ENCODE data around the gene DNPEP.
A peak's percentile ranks its signal among the peaks of the same experiment; 100 is the strongest.
"Not testable (repeated sequence)": the region's sequence is repeated elsewhere in the genome, so short reads cannot be mapped to it uniquely, and the experiment has no call there.

DNPEP gene

GRCh38 chr2:219419012-219419324 lies 31.3 kb upstream of the DNPEP start:
- no peak for DNase-seq

DNA sequence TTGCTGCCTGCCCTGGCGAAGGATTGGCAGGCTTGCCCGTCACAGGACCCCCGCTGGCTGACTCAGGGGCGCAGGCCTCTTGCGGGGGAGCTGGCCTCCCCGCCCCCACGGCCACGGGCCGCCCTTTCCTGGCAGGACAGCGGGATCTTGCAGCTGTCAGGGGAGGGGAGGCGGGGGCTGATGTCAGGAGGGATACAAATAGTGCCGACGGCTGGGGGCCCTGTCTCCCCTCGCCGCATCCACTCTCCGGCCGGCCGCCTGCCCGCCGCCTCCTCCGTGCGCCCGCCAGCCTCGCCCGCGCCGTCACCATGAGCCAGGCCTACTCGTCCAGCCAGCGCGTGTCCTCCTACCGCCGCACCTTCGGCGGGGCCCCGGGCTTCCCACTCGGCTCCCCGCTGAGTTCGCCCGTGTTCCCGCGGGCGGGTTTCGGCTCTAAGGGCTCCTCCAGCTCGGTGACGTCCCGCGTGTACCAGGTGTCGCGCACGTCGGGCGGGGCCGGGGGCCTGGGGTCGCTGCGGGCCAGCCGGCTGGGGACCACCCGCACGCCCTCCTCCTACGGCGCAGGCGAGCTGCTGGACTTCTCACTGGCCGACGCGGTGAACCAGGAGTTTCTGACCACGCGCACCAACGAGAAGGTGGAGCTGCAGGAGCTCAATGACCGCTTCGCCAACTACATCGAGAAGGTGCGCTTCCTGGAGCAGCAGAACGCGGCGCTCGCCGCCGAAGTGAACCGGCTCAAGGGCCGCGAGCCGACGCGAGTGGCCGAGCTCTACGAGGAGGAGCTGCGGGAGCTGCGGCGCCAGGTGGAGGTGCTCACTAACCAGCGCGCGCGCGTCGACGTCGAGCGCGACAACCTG lies 30.7 kb upstream of the DNPEP start, which contains the start of gene DES:
TSS of gene DES (plus strand) at position 223 of the 857 bp plus-strand sequence. CDS start at position 309, 86 bp downstream.
- no peak for DNase-seq

- DNase-seq: no peak
Measured at GRCh38 chr2:219417374-219417773, 29.7 kb upstream of the DNPEP start.

GRCh38 chr2:219416938-219417337 lies 29.2 kb upstream of the DNPEP start:
- no peak for DNase-seq

DNA sequence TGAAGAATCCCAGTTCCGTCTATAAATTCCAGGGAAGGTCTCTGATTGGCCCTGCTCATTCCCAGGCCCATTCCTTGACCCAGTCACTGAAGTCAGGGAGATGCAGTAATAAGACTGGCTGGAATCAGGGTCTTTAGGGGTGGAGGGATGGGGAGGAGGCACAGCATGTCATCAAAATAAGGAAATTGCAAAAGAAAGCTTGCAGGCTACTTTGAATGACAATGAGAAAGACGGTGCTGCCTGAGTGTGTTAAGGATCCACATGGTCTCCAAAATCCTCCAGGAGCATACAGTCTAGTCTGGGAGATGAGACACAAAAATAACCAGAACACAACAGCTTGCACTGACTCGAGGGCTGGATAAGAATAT lies 28.5 kb upstream of the DNPEP start:
- no peak for DNase-seq

DNA sequence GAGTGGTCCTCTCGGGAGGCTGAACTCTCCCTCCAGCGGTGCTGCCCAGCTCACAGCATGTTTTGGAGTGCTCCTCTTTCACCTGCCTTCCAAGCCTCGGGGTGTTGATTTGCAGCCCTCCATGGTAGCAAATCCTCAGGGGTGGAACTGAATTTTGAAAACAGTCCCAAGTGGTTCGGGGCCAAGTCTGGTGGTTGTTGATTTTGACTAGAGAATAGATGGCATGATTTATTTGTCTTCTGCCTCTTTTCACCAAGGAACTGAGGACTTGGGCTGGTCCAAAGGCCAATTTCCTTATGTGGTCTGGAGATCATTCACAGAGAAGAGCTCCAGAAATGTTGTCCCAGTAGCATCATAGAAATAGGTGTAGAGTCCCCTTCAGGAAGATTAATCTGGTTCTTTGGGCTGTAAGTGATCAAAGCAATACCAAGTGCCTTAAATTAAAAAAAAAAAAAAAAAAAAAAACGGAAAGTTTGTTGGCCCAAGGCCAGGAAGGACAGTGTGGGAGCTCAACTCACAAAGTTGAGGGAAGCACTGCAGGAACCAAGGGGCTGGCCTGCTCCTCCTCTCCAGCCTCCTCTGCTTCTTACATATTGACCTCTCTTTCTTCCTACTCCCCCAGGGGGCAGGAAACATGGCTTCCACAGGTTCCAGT lies 28.0 kb upstream of the DNPEP start:
- DNase-seq: no peak

GRCh38 chr2:219414857-219415256 lies 27.1 kb upstream of the DNPEP start:
- no peak for DNase-seq

- no peak for DNase-seq
Measured at GRCh38 chr2:219410390-219410789, 22.7 kb upstream of the DNPEP start.

DNA sequence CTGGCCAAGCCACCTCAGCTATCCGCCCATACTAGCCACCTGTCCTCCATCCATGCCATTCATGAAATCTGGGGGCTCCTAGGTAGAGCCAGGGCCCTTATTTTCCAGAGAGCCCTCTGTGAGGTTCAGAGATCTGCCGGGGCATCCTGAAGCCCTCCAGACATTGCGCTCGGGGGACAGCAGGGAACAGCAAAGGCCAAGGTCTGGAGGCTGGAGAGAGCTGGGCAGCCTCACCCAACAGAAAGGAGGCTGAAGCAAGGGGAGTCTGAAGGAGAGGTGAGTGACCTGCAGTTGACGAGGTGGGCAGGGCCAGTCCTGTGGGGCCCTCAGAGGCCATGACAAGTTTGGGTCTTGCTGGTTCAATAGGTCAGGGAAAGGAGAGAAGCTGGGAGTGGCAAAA lies 21.9 kb upstream of the DNPEP start:
- no peak for DNase-seq

- no peak for DNase-seq
Measured at GRCh38 chr2:219408631-219409030, 20.9 kb upstream of the DNPEP start.

- no peak for DNase-seq
Measured at GRCh38 chr2:219408204-219408603, 20.5 kb upstream of the DNPEP start.

GRCh38 chr2:219407343-219407742 lies 19.6 kb upstream of the DNPEP start:
- DNase-seq: not testable (repeated sequence)

DNA sequence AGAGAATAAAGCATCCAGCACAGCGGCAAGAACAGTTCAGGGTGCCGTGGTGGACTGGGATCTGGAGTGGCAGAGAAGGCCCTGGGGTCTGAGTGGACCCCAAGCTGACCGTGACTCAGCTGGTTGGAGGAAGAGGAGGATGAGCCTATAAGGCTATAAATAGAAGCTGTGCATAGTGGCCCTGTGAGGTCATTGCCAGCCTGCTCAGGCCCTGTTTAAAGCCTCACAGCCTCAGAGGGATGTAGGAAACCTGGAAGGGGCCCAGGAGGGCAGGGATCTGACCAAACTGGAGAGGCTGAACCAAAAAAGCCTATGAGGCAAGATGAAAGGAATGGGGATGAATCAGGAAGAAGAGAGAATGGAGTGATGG lies 19.1 kb upstream of the DNPEP start:
- DNase-seq: no peak

DNA sequence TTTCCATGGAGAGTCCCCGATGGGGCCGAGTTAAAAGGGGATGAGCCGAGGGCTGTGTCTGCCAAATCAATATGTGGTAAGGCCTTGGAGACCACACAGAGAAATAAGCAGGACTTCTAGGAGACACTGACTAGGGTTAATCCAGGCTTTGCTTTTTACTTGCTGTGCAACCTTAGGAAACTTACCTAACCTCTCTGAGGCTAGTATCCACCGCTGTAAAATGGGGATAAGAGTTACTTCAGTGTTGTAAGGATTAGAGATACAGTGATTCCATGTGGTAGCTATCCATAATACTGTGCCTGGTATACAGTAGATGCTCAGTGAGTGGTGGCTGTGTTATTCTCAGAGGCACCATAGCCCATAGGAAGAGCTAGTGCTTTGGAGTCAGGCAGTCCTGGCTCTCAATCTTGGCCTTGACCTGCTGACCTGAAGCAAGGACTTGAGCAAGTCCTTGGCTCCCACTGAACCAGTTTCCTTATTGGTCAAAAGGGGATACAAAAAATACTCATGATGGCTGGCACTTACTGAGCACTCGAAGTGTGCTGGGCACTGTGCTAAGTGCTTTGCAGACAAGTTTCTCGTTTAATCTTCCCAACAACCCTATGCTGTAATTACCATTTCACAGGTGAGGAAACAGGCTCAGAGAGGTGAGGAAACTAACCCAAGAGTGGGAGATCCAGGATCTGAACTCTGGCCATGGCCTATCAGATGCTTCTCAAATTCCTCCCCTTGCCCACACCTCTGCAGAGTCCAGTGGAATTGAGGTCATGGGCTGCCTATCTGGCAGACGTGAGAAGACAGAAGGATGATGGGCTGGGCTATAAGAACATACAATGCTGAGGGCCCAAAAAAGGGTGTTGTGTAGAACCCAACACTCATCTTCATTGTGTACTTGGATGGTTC lies 18.5 kb upstream of the DNPEP start:
- DNase-seq: no peak

DNA sequence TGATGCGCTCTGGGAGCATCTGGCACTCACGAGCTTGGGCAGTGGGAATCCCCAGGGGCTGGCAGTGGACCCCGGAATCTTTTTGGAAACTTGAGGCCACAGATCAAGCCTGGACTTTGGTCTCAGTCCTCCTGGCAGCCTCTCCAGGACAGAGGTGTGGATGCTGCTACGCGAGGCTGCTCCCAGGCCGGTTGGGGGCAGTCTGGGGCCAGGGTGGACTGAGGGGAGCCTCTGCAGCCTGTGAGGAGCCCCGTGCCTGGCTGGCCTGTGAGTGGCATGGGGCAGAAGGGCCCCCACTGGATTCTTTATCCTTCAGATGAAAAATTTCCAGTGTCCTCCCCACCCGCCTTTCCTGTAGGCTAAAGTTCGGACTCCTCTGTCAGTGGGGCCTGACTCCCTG lies 17.7 kb upstream of the DNPEP start:
- DNase-seq: no peak

GRCh38 chr2:219404954-219405353 lies 17.2 kb upstream of the DNPEP start:
- no peak for DNase-seq

DNA sequence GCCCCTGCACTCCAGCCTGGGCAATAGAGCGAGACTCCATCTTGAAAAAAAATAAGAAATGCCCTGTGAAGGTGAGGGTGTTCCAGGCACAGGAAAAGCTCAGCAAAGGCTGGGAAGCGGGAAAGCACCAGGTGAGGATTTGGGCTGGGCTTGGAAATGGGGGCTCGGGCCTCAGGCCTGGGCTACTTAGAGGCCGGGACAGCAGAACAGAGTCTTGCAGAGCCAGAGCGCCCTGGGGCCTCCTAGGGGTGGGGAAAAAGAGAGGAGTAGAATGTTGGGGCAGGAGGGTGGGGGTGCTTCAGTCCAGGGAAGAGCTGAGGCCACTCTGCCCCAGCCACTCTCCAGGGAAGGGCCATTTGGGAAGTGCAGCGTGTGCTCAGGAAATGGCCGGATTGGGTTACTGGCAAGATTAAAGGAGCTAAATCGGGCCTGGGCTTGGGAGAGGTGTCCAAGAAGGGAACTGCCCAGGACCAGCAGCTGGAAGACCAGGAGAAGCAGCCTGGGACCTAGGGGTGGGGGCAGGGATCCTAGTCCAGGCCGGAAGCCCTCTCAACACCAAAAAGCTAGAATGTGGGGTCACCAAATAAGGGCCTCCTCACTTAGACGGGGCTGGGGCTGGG lies 16.7 kb upstream of the DNPEP start:
- DNase-seq: no peak

- no peak for DNase-seq
Measured at GRCh38 chr2:219403861-219404260, 16.1 kb upstream of the DNPEP start.

- peak; percentile 61 to 79 for DNase-seq
Measured at GRCh38 chr2:219402665-219403515, 15.2 kb upstream of the DNPEP start.

GRCh38 chr2:219401606-219402005 lies 13.9 kb upstream of the DNPEP start:
- DNase-seq: no peak

DNA sequence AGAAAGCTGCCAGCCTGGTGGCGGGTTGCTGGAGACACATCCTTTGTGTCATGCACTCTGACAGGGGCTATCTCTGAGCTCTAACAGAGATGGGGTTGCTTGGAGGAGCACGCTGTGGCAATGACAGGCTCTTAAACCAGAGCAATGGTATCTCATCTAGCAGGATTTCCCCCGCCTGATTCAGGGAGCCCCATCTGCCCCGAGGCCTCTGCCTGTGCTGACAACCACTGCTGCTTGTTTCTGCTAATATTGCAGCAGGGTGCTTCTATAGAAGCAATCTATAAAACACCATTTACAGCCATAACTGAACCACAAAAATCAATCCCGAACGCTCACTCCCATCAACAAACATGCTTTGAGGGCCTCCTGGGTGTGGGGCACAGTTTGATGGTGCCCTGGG lies 12.8 kb upstream of the DNPEP start:
- no peak for DNase-seq
